Left renal cortex interstitium (tissue), 4 donors: Measurements from ENCODE around the gene VTI1B. TPM values are rescaled to one million over a fixed set of nuclear protein-coding genes. Genes with fewer than 3 reads are reported as not detected.
"Not testable (repeated sequence)": the region's sequence is repeated elsewhere in the genome, so short reads cannot be mapped to it uniquely, and the experiment has no call there.

ENCODE experiments used
- DNase-seq, 4 donors: peaks; one replicate each; pipeline ENCODE4 v3.0.0-alpha.2; 2013; ENCODE audit warnings: low read depth in 4 of 4, low spot score in 2 of 4, missing footprints in 1 of 4
- polyA plus RNA-seq, 4 donors: library from polyadenylated mRNA; unstranded; fragments of 120-200 nt; gene quantifications; one replicate each; pipeline ENCODE4 v1.2.1, GENCODE V29; 2013; ENCODE audit not compliant: insufficient read length in 4 of 4

The VTI1B gene
- polyA plus RNA-seq, 4 donors, result 99.0 to 130 (median 109) TPM

GRCh38 chr14:67633451-67634147 lies 40.8 kb downstream of the VTI1B start:
- no peak for DNase-seq

GRCh38 chr14:67630938-67631337 lies 43.5 kb downstream of the VTI1B start:
- no peak for DNase-seq

DNA sequence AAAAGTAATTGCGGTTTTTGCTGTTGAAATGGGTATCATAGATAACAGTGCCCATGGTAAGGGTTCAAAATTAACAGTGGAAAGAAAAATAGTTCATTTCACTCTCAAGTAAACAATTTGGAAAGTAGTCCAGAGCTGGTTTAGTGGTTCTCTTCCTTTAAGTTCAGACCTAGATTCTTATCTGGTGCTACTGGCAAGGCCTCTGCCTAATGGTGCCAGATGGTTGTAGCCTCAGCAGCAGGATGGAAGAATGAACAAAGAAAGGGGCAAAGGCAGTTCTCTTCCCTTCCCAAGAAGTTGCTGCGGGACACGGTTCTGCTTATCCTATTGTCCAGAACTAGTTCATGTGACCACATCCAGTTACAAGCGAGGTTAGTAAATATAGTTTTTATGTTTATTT lies 44.2 kb downstream of the VTI1B start:
- no peak for DNase-seq

GRCh38 chr14:67627519-67627918 lies 46.9 kb downstream of the VTI1B start:
- no peak for DNase-seq

DNA sequence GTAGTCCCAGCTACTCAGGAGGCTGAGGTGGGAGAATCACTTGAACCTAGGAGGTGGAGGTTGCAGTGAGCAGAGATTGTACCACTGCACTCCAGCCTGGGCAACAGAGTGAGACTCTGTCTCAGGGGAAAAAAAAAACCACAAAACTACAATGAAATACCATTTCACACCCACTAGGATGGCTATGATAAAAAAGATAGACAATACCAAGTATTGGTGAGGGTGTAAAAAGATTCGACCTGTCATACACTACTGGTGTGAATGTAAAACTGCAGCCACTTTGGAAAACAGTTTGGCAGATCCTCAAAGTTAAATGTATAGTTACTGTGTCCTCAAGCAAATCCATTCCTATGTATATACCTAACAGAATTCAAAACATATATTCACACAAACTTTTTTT lies 48.3 kb downstream of the VTI1B start:
- DNase-seq, result not testable (repeated sequence)

GRCh38 chr14:67623114-67623513 lies 51.3 kb downstream of the VTI1B start:
- no peak for DNase-seq

- peak in 1 of 4 donors; percentile 36 for DNase-seq
Measured at GRCh38 chr14:67622675-67623074, 51.8 kb downstream of the VTI1B start.

- peak in 2 of 4 donors; percentile 18 to 20 for DNase-seq
Measured at GRCh38 chr14:67620217-67620785, 54.1 kb downstream of the VTI1B start.

GRCh38 chr14:67619446-67620216 lies 54.8 kb downstream of the VTI1B start, which contains the start of gene ARG2:
ARG2 (plus strand) TSS chr14:67619920; CDS start chr14:67619978, 58 bp downstream.
- DNase-seq, result peak in 3 of 4 donors; percentile 81 to 87 (median 82)

- peak in 3 of 4 donors; percentile 53 to 82 (median 54) for DNase-seq
Measured at GRCh38 chr14:67618617-67619063, 55.8 kb downstream of the VTI1B start.

DNA sequence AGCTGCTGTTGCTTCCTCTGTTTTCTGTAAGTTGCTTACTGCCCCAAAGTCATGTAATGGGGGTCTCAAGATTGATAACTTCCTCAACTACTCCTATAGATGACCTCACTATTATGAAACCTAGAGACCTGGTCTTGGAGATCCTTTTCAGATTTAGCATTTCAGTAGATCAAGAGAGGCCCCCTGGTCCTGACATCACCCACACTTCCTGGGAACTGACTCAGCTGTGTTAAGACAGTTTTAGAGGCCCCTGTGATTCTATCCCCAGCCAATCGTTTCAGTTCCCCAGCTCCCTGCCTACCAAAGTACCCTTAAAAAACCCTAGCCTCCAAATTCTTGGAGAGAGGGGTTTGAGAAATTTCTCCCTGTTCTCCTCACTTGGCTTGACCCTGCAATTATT lies 63.9 kb downstream of the VTI1B start:
- no peak for DNase-seq

DNA sequence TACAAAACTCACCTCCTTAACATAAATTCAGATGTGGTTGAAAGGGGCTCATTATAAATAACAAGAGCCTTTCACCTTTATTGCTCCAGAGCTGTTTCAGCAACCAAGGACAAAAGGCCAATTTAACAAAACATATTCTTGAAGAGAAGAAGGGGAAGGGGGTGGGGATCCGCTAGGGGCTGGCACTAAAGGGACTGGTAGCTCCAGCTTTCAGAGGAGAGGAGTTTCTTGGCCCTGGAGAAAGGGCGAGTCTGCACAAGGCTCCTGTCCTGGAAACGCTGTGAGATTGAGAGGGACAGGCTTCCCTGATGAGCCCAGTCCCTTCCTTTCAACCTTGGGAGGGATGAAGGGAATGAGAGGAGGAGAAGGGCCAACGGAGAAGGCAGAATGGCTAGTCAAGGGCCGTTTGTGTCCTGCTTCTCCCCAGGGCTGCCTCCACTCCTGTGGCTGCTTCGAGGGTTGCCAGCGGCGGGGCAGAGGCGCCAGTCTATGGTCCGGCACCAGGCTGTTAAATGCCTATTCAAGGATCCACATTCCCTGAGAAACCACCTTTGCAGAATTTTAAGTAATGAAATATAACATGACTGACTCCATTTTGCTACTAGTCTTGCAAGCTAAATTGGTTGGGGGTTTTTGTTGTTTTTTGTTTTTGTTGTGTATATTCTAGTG lies 64.7 kb downstream of the VTI1B start:
- DNase-seq, result no peak

DNA sequence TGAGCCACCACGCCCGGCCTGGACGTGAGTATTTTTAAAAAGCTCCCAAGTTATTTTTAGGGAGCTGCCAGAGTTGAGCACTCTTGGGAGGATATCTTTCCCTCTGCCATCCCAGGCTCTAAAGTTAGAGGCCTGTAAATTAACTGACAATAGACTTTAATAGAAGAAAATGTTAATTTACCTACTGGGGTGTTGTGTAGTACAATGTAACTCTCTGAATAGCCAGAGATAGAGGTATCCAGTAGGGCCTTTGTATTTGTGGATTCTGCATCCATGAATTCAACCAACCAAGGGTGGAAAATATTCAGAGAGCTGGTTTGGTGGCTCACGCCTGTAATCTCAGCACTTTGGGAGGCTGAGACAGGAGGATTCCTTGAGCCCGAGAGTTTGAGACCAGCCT lies 66.8 kb downstream of the VTI1B start:
- DNase-seq, result no peak

GRCh38 chr14:67602995-67603545 lies 71.4 kb downstream of the VTI1B start:
- DNase-seq, result peak in 2 of 4 donors; percentile 18 to 38

DNA sequence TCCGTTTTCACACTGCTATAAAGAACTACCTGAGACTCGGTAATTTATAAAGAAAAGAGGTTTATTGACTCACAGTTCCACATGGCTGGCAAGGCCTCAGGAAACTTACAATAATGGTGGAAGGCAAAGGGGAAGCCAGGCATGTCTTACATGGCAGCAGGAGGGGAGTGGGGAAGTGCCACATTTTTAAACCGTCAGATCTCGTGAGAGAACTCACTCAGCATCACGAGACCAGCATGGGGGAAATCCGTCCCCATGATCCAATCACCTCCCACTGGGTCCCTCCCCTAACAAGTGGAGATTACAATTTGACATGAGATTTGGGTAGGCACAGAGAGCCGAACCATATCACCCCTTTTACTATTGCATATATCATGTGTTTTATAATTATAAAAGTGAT lies 72.4 kb downstream of the VTI1B start:
- no peak for DNase-seq

GRCh38 chr14:67600562-67600974 lies 73.9 kb downstream of the VTI1B start:
- not testable (repeated sequence) for DNase-seq

GRCh38 chr14:67599698-67600561 lies 74.5 kb downstream of the VTI1B start, which contains the start of gene PIGH:
PIGH (minus strand) TSS chr14:67600268; CDS start chr14:67600203, 65 bp downstream.
- DNase-seq, result peak in 3 of 4 donors; percentile 69 to 82 (median 79)
